OCI-LY7 (cell line): ENCODE results near the gene NEDD8.

Experiments used
- EZH2phosphoT487 ChIP-seq: fragments of 200-600 bp; sonication (generic); IDR thresholded peaks from 2 replicates; pipeline ENCODE4 v1.6.1; 2018; ENCODE audit warnings: low read depth, borderline replicate concordance, mild to moderate bottlenecking, mixed run types, antibody characterized with exemption, low read length, moderate library complexity, mixed read lengths
- TF ChIP-seq, protein P1 (sequence below): fragments of 200-600 bp; sonication (generic); conservative IDR thresholded peaks from 2 replicates; pipeline ENCODE4 v1.5.1; 2014; ENCODE audit warnings: mild to moderate bottlenecking, antibody characterized with exemption, low read length, moderate library complexity, mixed read lengths

DNA sequence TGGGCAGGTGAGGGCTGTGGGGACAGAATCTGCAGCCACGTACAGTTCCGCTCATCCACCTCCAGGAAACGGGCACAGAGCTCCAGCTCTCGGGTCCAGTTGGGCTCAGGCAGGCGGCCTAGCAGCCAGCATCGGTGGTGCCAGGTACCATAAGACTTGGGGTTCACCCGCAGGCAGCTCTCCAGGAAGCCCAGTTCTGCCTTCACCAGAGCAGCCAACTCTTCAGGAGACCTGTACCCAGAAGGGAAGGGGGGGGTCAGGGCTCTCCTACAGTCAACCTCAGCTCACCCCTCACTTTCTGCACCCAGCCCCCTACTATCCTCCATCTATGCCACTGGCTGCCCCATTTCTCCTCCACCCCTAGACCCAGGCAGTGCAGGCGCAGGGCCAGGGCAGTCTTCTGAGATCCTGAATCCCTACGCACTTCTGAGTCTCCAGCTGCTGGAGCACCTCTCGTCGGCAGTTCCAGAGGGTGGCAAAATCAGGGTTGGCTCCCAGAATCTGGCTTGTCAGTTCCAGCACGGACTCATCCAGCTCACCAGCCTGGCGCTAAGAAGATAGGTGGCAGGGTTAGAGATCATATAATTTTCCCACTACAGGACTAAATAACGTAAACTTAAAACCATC, 37.9 kb upstream of the NEDD8 start:
- TF ChIP-seq, protein P1, sequence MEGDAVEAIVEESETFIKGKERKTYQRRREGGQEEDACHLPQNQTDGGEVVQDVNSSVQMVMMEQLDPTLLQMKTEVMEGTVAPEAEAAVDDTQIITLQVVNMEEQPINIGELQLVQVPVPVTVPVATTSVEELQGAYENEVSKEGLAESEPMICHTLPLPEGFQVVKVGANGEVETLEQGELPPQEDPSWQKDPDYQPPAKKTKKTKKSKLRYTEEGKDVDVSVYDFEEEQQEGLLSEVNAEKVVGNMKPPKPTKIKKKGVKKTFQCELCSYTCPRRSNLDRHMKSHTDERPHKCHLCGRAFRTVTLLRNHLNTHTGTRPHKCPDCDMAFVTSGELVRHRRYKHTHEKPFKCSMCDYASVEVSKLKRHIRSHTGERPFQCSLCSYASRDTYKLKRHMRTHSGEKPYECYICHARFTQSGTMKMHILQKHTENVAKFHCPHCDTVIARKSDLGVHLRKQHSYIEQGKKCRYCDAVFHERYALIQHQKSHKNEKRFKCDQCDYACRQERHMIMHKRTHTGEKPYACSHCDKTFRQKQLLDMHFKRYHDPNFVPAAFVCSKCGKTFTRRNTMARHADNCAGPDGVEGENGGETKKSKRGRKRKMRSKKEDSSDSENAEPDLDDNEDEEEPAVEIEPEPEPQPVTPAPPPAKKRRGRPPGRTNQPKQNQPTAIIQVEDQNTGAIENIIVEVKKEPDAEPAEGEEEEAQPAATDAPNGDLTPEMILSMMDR: no peak
- no peak for TF ChIP-seq EZH2phosphoT487
